ENCODE data around the gene USH1C.

Gene USH1C

GRCh38 chr11:17529844-17530185, 14.4 kb downstream of the USH1C start:
- H3K4me3 ChIP-seq (ENCODE audit: control insufficient read depth, low read depth, low read length): no peak overlapping the region
- no peak for DNase-seq (ENCODE audit: low read depth)
- TF ChIP-seq, protein P1, sequence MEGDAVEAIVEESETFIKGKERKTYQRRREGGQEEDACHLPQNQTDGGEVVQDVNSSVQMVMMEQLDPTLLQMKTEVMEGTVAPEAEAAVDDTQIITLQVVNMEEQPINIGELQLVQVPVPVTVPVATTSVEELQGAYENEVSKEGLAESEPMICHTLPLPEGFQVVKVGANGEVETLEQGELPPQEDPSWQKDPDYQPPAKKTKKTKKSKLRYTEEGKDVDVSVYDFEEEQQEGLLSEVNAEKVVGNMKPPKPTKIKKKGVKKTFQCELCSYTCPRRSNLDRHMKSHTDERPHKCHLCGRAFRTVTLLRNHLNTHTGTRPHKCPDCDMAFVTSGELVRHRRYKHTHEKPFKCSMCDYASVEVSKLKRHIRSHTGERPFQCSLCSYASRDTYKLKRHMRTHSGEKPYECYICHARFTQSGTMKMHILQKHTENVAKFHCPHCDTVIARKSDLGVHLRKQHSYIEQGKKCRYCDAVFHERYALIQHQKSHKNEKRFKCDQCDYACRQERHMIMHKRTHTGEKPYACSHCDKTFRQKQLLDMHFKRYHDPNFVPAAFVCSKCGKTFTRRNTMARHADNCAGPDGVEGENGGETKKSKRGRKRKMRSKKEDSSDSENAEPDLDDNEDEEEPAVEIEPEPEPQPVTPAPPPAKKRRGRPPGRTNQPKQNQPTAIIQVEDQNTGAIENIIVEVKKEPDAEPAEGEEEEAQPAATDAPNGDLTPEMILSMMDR (IDR thresholded peaks at IDR 0.05; ENCODE audit: control insufficient read depth, insufficient read depth, low read depth, low read length, missing control alignments): no peak

GRCh38 chr11:17528906-17529843, 15.0 kb downstream of the USH1C start:
- TF ChIP-seq, protein P1 (IDR thresholded peaks at IDR 0.05; ENCODE audit: control insufficient read depth, insufficient read depth, low read depth, low read length, missing control alignments): no peak
- no peak for DNase-seq (ENCODE audit: low read depth)
- H3K4me3 ChIP-seq (ENCODE audit: control insufficient read depth, low read depth, low read length): no peak overlapping the region

DNA sequence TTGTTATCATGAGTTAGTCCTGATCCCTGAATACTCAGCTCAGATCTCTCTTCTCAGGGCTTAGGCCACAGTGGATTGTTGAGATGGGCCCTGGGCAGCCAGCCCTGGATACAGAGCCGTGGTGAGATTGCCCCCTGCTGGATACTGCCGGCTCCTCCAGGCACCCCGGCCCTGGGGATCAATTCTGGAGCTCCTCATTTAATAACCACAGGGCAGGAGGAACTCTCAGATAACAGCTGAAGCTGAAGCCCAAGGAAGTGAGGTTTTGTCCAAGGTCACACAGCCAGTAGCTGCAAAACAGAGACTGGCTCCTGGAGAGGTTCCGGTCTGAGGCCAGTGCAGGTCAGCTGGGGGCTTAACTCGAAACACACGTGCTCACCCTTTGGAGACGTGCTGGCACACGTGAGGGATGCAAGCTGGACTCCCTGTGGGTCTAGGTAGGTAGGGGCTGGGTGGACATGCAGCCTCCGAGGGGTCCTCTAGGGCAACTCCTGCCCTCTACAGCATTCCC, 16.0 kb downstream of the USH1C start:
- H3K4me3 ChIP-seq (ENCODE audit: control insufficient read depth, low read depth, low read length): no peak overlapping the region
- TF ChIP-seq, protein P1 (IDR thresholded peaks at IDR 0.05; ENCODE audit: control insufficient read depth, insufficient read depth, low read depth, low read length, missing control alignments): peak; percentile 81
- no peak for DNase-seq (ENCODE audit: low read depth)

DNA sequence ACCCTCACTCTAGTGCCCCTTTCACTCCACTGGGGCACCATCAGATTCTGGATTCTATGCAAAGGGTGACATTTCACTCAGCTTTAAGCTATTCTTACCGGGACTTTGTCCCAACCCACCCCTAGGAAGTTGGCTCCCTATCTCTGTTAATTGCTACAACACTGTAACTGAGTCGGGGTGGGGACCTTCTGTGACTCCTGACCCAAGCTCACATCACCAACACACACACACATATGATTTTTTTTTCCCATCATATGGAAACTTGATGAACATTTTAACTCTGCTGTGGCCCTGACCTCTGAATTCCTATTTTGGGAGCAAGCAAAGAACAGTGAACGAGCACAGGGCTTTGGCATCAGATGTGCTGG, 16.6 kb downstream of the USH1C start:
- TF ChIP-seq, protein P1 (IDR thresholded peaks at IDR 0.05; ENCODE audit: control insufficient read depth, insufficient read depth, low read depth, low read length, missing control alignments): no peak
- no peak overlapping the region for H3K4me3 ChIP-seq (ENCODE audit: control insufficient read depth, low read depth, low read length)
- no peak for DNase-seq (ENCODE audit: low read depth)

DNA sequence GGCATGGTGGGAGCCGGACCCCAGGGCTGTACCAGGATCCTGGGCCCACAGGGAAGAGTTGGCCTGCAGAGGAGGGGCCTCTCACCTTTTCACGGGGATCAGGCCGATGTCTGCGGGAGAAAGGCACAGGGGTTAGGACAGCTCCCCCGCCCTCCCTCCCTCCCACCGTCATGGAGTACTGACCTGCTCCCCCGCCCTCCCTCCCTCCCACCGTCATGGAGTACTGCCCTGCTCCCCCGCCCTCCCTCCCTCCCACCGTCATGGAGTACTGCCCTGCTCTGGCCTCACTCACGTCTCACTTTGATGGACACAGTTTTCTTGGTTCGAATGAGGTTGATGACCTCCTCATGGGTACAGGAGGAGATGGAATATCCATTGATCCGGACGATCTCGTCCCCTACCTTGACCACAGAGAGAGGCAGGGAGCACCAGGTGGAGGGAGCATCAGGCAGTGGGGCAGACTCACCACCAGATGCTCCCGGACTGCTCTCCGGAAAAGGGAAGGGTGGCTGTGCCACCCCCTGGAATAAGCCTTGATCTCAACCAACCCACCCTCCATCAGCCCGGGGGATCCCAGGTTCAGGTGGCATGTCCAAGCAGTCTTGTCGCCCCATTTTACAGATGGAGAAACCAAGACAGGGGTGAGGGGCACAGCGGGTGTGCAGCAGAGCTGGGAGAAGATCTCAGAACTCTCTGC, 17.1 kb downstream of the USH1C start:
- no peak for DNase-seq (ENCODE audit: low read depth)
- no peak overlapping the region for H3K4me3 ChIP-seq (ENCODE audit: control insufficient read depth, low read depth, low read length)
- TF ChIP-seq, protein P1 (IDR thresholded peaks at IDR 0.05; ENCODE audit: control insufficient read depth, insufficient read depth, low read depth, low read length, missing control alignments): no peak

GRCh38 chr11:17526326-17526725, 17.9 kb downstream of the USH1C start:
- TF ChIP-seq, protein P1 (IDR thresholded peaks at IDR 0.05; ENCODE audit: control insufficient read depth, insufficient read depth, low read depth, low read length, missing control alignments): no peak
- no peak for DNase-seq (ENCODE audit: low read depth)
- no peak overlapping the region for H3K4me3 ChIP-seq (ENCODE audit: control insufficient read depth, low read depth, low read length)
